WTC11 (cell line): ENCODE measurements around the gene SNX2. TPM values are rescaled to one million over a fixed set of nuclear protein-coding genes. Genes with fewer than 3 reads are reported as not detected.
A peak's percentile ranks its signal among the peaks of the same experiment; 100 is the strongest.

Experiments used
- ATAC-seq: fragments of 200-7000 bp; cut with Tn5 transposase; 2 replicates; pipeline ENCODE4 v1.10.0; 2021; ENCODE audit warnings: mild to moderate bottlenecking, moderate library complexity
- CTCF ChIA-PET: fragments of 300-600 bp; sonication (Branson Sonifier 250); formaldehyde crosslinking; loops from one replicate; lab custom pipeline; 2021; ENCODE audit warnings: antibody characterized with exemption; lab: Charles Lee
- POLR2A ChIA-PET: fragments of 350-600 bp; sonication (Branson Sonifier 250); formaldehyde crosslinking; loops from one replicate; lab custom pipeline; 2021; ENCODE audit warnings: antibody characterized with exemption; lab: Charles Lee
- DNase-seq: peaks from one replicate; pipeline ENCODE4 v3.0.0; 2021; ENCODE audit warnings: low spot score
- H3K27ac Mint-ChIP-seq: 2 replicates; pipeline ENCODE4 v1.8.0; 2021; ENCODE audit warnings: mixed read lengths
- H3K27me3 Mint-ChIP-seq: 2 replicates; pipeline ENCODE4 v1.8.0; 2021; ENCODE audit warnings: low read depth, mild to moderate bottlenecking, moderate library complexity, mixed read lengths
- H3K36me3 Mint-ChIP-seq: 2 replicates; pipeline ENCODE4 v1.8.0; 2021; ENCODE audit warnings: mixed read lengths
- H3K4me1 Mint-ChIP-seq: 2 replicates; pipeline ENCODE4 v1.8.0; 2022; ENCODE audit warnings: mixed read lengths
- H3K4me3 Mint-ChIP-seq: 2 replicates; pipeline ENCODE4 v1.8.0; 2021; ENCODE audit warnings: mild to moderate bottlenecking, moderate library complexity, mixed read lengths
- H3K9me3 Mint-ChIP-seq: 2 replicates; pipeline ENCODE4 v1.8.0; 2021; ENCODE audit warnings: mixed read lengths
- ATF1 ChIP-seq: sonication (generic); formaldehyde crosslinking; IDR thresholded peaks from 2 replicates; pipeline ENCODE4 v1.8.1; 2023; ENCODE audit warnings: mild to moderate bottlenecking, moderate library complexity, missing genetic modification reagents
- CREB1 ChIP-seq: sonication (generic); formaldehyde crosslinking; IDR thresholded peaks from 2 replicates; pipeline ENCODE4 v1.8.0; 2023; ENCODE audit warnings: mild to moderate bottlenecking, missing genetic modification reagents
- ELF4 ChIP-seq: sonication (generic); formaldehyde crosslinking; IDR thresholded peaks from 2 replicates; pipeline ENCODE4 v1.8.1; 2022; ENCODE audit warnings: low read depth, mild to moderate bottlenecking, moderate library complexity, missing genetic modification reagents
- JUN ChIP-seq: sonication (generic); formaldehyde crosslinking; IDR thresholded peaks from 2 replicates; pipeline ENCODE4 v1.8.0; 2023; ENCODE audit warnings: mild to moderate bottlenecking, missing genetic modification reagents
- ZNF423 ChIP-seq: fragments of 250-450 bp; sonication (Bioruptor Pico); IDR thresholded peaks from 2 replicates; pipeline ENCODE4 v2.1.2; 2022; ENCODE audit warnings: mild to moderate bottlenecking, moderate library complexity
- total RNA-seq: library from RNA; stranded (reverse); gene quantifications from 3 replicates; pipeline ENCODE4 v1.2.3, GENCODE V29; 2021
- TF ChIP-seq, protein P1 (sequence below): sonication (generic); formaldehyde crosslinking; IDR thresholded peaks from 2 replicates; pipeline ENCODE4 v1.8.0; 2023; ENCODE audit warnings: missing genetic modification reagents
- TF ChIP-seq, protein P2 (sequence below): sonication (generic); formaldehyde crosslinking; IDR thresholded peaks from 2 replicates; pipeline ENCODE4 v1.8.0; 2022; ENCODE audit warnings: mild to moderate bottlenecking, missing genetic modification reagents
- TF ChIP-seq, protein P3 (sequence below): sonication (generic); formaldehyde crosslinking; conservative IDR thresholded peaks from 2 replicates; pipeline ENCODE4 v1.8.1; 2023; ENCODE audit warnings: mild to moderate bottlenecking, low read depth, missing genetic modification reagents, moderate library complexity
- TF ChIP-seq, protein P4 (sequence below): fragments of 250-450 bp; sonication (Bioruptor Pico); IDR thresholded peaks from 2 replicates; pipeline ENCODE4 v1.9.0; 2021; ENCODE audit warnings: mild to moderate bottlenecking, borderline replicate concordance
- TF ChIP-seq, protein P5 (sequence below): sonication (generic); formaldehyde crosslinking; IDR thresholded peaks from 2 replicates; pipeline ENCODE4 v1.8.1; 2023; ENCODE audit warnings: mild to moderate bottlenecking, moderate library complexity, missing genetic modification reagents
- TF ChIP-seq, protein P6 (sequence below): sonication (generic); formaldehyde crosslinking; conservative IDR thresholded peaks from 2 replicates; pipeline ENCODE4 v1.8.1; 2022; ENCODE audit warnings: mild to moderate bottlenecking, missing genetic modification reagents
- TF ChIP-seq, protein P7 (sequence below): sonication (generic); formaldehyde crosslinking; IDR thresholded peaks from 2 replicates; pipeline ENCODE4 v1.8.0; 2023; ENCODE audit warnings: missing genetic modification reagents, mild to moderate bottlenecking, borderline replicate concordance

The SNX2 gene
- total RNA-seq, 1 experiment from 2014 or later: 63.7 TPM

DNA sequence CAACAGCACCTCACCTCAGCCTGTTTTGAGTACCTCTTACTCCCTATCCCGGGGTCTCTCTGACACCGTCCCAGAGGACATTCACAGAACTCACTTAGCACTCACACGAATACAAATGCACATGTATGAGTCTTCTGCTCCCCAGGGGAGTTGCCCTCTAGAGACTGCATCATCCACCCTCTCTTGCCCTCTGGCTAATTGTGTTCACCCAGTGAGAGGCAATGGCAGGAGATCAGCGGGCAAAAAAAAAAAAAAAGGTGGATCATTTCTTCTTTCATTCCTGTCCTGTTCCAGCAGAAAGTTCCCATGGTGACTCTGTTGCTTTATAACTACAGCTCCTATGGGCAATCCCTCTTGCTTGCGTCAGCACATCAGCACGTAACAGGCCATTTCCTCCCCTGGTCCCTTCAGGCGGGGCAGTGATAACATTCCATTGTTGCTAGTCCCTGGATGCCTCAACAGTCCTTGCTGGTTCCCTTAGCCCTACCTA is 23.5 kb upstream of the SNX2 start:
- Mint-ChIP-seq H3K9me3 (no peaks in the 10 kb centered on the region), H3K36me3 (no peaks in the 10 kb centered on the region), H3K27me3 (no peaks in the 10 kb centered on the region), H3K27ac (peak overlapping the region; percentile 78), H3K4me1 (peaks cover 16% of the 10 kb centered on the region), H3K4me3 (no peak overlapping the region)
- ChIA-PET POLR2A (interaction anchor here (0.6 kb wide), 1 partner anchor 33 kb away, joined by 3 read pairs; no protein-coding TSS in a partner anchor), CTCF (interaction anchor here (0.8 to 1.7 kb wide), 2 partner anchors 10 to 47 kb away, joined by 4 to 9 read pairs; no protein-coding TSS in a partner anchor)
- DNase-seq (peak; percentile 28), ATAC-seq (peak; percentile 96)
- TF ChIP-seq ATF1 (no peak), ZNF423 (CRISPR knock-in tag) (no peak), JUN (CRISPR knock-in tag) (no peak), ELF4 (CRISPR knock-in tag) (no peak), CREB1 (CRISPR knock-in tag) (no peak)
- TF ChIP-seq, protein P1, sequence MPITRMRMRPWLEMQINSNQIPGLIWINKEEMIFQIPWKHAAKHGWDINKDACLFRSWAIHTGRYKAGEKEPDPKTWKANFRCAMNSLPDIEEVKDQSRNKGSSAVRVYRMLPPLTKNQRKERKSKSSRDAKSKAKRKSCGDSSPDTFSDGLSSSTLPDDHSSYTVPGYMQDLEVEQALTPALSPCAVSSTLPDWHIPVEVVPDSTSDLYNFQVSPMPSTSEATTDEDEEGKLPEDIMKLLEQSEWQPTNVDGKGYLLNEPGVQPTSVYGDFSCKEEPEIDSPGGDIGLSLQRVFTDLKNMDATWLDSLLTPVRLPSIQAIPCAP (CRISPR knock-in tag): no peak
- TF ChIP-seq, protein P2, sequence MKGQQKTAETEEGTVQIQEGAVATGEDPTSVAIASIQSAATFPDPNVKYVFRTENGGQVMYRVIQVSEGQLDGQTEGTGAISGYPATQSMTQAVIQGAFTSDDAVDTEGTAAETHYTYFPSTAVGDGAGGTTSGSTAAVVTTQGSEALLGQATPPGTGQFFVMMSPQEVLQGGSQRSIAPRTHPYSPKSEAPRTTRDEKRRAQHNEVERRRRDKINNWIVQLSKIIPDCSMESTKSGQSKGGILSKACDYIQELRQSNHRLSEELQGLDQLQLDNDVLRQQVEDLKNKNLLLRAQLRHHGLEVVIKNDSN (CRISPR knock-in tag): no peak
- TF ChIP-seq, protein P3, sequence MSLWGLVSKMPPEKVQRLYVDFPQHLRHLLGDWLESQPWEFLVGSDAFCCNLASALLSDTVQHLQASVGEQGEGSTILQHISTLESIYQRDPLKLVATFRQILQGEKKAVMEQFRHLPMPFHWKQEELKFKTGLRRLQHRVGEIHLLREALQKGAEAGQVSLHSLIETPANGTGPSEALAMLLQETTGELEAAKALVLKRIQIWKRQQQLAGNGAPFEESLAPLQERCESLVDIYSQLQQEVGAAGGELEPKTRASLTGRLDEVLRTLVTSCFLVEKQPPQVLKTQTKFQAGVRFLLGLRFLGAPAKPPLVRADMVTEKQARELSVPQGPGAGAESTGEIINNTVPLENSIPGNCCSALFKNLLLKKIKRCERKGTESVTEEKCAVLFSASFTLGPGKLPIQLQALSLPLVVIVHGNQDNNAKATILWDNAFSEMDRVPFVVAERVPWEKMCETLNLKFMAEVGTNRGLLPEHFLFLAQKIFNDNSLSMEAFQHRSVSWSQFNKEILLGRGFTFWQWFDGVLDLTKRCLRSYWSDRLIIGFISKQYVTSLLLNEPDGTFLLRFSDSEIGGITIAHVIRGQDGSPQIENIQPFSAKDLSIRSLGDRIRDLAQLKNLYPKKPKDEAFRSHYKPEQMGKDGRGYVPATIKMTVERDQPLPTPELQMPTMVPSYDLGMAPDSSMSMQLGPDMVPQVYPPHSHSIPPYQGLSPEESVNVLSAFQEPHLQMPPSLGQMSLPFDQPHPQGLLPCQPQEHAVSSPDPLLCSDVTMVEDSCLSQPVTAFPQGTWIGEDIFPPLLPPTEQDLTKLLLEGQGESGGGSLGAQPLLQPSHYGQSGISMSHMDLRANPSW: no peak
- TF ChIP-seq, protein P4, sequence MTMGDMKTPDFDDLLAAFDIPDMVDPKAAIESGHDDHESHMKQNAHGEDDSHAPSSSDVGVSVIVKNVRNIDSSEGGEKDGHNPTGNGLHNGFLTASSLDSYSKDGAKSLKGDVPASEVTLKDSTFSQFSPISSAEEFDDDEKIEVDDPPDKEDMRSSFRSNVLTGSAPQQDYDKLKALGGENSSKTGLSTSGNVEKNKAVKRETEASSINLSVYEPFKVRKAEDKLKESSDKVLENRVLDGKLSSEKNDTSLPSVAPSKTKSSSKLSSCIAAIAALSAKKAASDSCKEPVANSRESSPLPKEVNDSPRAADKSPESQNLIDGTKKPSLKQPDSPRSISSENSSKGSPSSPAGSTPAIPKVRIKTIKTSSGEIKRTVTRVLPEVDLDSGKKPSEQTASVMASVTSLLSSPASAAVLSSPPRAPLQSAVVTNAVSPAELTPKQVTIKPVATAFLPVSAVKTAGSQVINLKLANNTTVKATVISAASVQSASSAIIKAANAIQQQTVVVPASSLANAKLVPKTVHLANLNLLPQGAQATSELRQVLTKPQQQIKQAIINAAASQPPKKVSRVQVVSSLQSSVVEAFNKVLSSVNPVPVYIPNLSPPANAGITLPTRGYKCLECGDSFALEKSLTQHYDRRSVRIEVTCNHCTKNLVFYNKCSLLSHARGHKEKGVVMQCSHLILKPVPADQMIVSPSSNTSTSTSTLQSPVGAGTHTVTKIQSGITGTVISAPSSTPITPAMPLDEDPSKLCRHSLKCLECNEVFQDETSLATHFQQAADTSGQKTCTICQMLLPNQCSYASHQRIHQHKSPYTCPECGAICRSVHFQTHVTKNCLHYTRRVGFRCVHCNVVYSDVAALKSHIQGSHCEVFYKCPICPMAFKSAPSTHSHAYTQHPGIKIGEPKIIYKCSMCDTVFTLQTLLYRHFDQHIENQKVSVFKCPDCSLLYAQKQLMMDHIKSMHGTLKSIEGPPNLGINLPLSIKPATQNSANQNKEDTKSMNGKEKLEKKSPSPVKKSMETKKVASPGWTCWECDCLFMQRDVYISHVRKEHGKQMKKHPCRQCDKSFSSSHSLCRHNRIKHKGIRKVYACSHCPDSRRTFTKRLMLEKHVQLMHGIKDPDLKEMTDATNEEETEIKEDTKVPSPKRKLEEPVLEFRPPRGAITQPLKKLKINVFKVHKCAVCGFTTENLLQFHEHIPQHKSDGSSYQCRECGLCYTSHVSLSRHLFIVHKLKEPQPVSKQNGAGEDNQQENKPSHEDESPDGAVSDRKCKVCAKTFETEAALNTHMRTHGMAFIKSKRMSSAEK (CRISPR knock-in tag): no peak
- TF ChIP-seq, protein P5, sequence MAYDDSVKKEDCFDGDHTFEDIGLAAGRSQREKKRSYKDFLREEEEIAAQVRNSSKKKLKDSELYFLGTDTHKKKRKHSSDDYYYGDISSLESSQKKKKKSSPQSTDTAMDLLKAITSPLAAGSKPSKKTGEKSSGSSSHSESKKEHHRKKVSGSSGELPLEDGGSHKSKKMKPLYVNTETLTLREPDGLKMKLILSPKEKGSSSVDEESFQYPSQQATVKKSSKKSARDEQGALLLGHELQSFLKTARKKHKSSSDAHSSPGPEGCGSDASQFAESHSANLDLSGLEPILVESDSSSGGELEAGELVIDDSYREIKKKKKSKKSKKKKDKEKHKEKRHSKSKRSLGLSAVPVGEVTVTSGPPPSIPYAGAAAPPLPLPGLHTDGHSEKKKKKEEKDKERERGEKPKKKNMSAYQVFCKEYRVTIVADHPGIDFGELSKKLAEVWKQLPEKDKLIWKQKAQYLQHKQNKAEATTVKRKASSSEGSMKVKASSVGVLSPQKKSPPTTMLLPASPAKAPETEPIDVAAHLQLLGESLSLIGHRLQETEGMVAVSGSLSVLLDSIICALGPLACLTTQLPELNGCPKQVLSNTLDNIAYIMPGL (CRISPR knock-in tag): no peak
- TF ChIP-seq, protein P6, sequence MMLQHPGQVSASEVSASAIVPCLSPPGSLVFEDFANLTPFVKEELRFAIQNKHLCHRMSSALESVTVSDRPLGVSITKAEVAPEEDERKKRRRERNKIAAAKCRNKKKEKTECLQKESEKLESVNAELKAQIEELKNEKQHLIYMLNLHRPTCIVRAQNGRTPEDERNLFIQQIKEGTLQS (CRISPR knock-in tag): no peak
- TF ChIP-seq, protein P7, sequence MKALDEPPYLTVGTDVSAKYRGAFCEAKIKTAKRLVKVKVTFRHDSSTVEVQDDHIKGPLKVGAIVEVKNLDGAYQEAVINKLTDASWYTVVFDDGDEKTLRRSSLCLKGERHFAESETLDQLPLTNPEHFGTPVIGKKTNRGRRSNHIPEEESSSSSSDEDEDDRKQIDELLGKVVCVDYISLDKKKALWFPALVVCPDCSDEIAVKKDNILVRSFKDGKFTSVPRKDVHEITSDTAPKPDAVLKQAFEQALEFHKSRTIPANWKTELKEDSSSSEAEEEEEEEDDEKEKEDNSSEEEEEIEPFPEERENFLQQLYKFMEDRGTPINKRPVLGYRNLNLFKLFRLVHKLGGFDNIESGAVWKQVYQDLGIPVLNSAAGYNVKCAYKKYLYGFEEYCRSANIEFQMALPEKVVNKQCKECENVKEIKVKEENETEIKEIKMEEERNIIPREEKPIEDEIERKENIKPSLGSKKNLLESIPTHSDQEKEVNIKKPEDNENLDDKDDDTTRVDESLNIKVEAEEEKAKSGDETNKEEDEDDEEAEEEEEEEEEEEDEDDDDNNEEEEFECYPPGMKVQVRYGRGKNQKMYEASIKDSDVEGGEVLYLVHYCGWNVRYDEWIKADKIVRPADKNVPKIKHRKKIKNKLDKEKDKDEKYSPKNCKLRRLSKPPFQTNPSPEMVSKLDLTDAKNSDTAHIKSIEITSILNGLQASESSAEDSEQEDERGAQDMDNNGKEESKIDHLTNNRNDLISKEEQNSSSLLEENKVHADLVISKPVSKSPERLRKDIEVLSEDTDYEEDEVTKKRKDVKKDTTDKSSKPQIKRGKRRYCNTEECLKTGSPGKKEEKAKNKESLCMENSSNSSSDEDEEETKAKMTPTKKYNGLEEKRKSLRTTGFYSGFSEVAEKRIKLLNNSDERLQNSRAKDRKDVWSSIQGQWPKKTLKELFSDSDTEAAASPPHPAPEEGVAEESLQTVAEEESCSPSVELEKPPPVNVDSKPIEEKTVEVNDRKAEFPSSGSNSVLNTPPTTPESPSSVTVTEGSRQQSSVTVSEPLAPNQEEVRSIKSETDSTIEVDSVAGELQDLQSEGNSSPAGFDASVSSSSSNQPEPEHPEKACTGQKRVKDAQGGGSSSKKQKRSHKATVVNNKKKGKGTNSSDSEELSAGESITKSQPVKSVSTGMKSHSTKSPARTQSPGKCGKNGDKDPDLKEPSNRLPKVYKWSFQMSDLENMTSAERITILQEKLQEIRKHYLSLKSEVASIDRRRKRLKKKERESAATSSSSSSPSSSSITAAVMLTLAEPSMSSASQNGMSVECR (CRISPR knock-in tag): no peak
